NCI-H2196 (cell line): Measurements from ENCODE around the gene OARD1.

Source experiments
- DNase-seq: peaks from one replicate; lab custom pipeline; 2025; ENCODE audit not compliant: unreplicated experiment; lab: John Stamatoyannopoulos, UW

OARD1 gene

GRCh38 chr6:41050536-41050935 is 21.6 kb downstream of the OARD1 start:
- DNase-seq = no peak

- no peak for DNase-seq
These were observed 22.2 kb downstream of the OARD1 start for GRCh38 chr6:41049955-41050354.

GRCh38 chr6:41049521-41049920 is 22.6 kb downstream of the OARD1 start:
- DNase-seq = no peak

- no peak for DNase-seq
These were observed 24.1 kb downstream of the OARD1 start for GRCh38 chr6:41047745-41048732.

GRCh38 chr6:41047306-41047705 is 24.9 kb downstream of the OARD1 start:
- no peak for DNase-seq

- no peak for DNase-seq
These were observed 26.1 kb downstream of the OARD1 start for GRCh38 chr6:41046084-41046483.

- no peak for DNase-seq
These were observed 26.5 kb downstream of the OARD1 start for GRCh38 chr6:41045664-41046063.

GRCh38 chr6:41043151-41043550 is 29.0 kb downstream of the OARD1 start:
- DNase-seq = no peak

- DNase-seq = no peak
These were observed 29.7 kb downstream of the OARD1 start, which contains the start of gene TSPO2 for GRCh38 chr6:41042226-41043055. Gene TSPO2, plus strand, starts transcription at chr6:41042467. Its CDS starts 519 bp downstream, at chr6:41042986.

- no peak for DNase-seq
These were observed 31.1 kb downstream of the OARD1 start for GRCh38 chr6:41040940-41041536.

- peak; percentile 25 for DNase-seq
These were observed 31.8 kb downstream of the OARD1 start for GRCh38 chr6:41040101-41040939.

GRCh38 chr6:41039060-41039998 is 32.8 kb downstream of the OARD1 start, which contains the start of gene UNC5CL:
Gene UNC5CL, minus strand, starts transcription at chr6:41039221. Its CDS starts 4,147 bp downstream, at chr6:41035074.
- DNase-seq = peak; percentile 75

- DNase-seq = no peak
These were observed 34.0 kb downstream of the OARD1 start for GRCh38 chr6:41038205-41038604.

GRCh38 chr6:41037107-41037900 is 34.9 kb downstream of the OARD1 start:
- no peak for DNase-seq

GRCh38 chr6:41036601-41037000 is 35.6 kb downstream of the OARD1 start:
- no peak for DNase-seq

- DNase-seq = no peak
These were observed 36.0 kb downstream of the OARD1 start for GRCh38 chr6:41036186-41036585.

GRCh38 chr6:41033776-41034175 is 38.4 kb downstream of the OARD1 start:
- no peak for DNase-seq

GRCh38 chr6:41032830-41033229 is 39.3 kb downstream of the OARD1 start:
- DNase-seq = no peak
